Cardiac fibroblast (primary cell): ENCODE data around the gene NPY5R.

ENCODE experiments used
- DNase-seq, 2 donors: peaks; one replicate each; pipeline versions ENCODE4 v3.0.0 to v3.0.0-alpha.2; 2010; ENCODE audit warnings: low read depth in 2 of 2
- H3K4me3 ChIP-seq, 2 donors: replicated peaks in 1 of 2; 1 replicate in 1 of 2; 2 replicates in 1 of 2; pipeline ENCODE4 v1.5.1; 2011; ENCODE audit warnings: low read depth in 2 of 2, low read length in 2 of 2, mild to moderate bottlenecking in 2 of 2, moderate library complexity in 1 of 2
- TF ChIP-seq, protein P1 (sequence below): IDR thresholded peaks from one replicate; pipeline ENCODE4 v1.5.1; 2011; ENCODE audit warnings: low read depth, mild to moderate bottlenecking, low read length, inconsistent platforms

NPY5R gene

DNA sequence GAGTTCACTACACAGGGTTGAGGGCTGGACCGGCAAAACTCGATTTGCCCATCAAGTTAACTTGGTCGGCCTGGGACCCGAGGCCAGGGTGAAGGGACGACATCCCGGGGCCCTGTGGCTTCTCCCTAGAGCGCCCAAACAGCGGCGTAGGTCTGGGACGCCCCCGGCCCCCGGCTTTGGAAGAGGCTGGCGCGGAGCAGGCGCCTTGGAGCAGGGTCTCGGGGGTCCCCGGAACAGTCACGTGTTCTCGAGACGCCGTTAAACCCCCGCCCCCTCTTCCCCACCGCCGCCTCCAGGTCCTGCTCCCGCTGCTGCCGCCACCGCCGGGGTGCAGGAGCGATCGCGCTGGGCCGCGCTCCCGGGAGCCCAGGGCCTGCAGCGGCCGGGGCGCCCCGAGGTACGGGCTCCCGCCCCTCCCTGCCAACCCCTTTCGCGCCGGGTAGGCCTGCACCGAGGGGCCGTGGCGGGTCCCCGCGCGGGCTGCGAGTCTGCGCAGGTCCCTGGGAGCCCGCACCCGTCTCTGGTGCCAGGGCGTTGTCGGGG is at the start of gene NPY5R:
NPY5R (plus strand) TSS at position 289 of the 543 bp plus-strand sequence. CDS start 6,382 bp downstream, outside the sequence.
- TF ChIP-seq, protein P1, sequence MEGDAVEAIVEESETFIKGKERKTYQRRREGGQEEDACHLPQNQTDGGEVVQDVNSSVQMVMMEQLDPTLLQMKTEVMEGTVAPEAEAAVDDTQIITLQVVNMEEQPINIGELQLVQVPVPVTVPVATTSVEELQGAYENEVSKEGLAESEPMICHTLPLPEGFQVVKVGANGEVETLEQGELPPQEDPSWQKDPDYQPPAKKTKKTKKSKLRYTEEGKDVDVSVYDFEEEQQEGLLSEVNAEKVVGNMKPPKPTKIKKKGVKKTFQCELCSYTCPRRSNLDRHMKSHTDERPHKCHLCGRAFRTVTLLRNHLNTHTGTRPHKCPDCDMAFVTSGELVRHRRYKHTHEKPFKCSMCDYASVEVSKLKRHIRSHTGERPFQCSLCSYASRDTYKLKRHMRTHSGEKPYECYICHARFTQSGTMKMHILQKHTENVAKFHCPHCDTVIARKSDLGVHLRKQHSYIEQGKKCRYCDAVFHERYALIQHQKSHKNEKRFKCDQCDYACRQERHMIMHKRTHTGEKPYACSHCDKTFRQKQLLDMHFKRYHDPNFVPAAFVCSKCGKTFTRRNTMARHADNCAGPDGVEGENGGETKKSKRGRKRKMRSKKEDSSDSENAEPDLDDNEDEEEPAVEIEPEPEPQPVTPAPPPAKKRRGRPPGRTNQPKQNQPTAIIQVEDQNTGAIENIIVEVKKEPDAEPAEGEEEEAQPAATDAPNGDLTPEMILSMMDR: no peak
- no peak for DNase-seq
- H3K4me3 ChIP-seq: peak within 1 kb of the TSS in 1 of 2 donors; percentile 24

DNA sequence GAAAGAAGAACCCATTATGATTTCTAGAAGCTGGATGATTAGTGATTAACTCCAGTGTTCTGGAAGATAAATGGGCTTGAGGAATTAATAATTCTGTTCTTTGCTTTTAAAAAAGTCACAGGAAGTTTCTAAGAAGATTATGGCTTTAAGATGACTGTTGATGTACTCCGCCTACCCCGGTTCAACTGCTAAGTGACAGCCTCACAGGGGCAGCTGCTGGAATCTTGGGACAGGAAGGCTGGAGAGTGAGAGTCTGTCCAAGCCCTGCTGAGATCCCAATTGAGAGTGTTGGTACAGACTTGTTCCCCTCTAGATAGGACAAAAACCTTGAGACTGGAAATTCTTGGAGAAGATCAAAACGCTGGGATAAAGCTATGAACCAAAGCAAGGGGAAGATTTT is 48.6 kb upstream of the NPY5R start:
- TF ChIP-seq, protein P1: no peak
- no peak overlapping the region for H3K4me3 ChIP-seq
- DNase-seq: no peak

DNA sequence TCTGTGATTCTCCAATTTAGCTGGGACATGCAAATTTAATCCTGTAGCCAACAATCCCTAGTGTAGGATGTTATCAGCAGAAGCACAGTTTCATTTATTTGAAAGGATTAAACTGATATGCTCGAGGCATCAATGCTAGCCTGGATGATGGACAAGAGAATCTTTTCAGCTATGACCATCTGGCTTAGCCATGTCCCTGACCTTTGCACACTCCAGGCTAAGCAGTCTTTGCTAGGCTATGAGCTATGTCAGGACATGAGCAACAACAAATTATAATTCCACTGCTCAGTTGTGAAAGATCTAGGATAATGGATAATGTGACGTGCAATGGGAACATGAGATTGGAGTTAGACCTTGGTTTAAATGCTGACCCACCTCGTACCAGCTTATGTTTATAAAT is 43.2 kb upstream of the NPY5R start:
- no peak for DNase-seq
- TF ChIP-seq, protein P1: no peak

DNA sequence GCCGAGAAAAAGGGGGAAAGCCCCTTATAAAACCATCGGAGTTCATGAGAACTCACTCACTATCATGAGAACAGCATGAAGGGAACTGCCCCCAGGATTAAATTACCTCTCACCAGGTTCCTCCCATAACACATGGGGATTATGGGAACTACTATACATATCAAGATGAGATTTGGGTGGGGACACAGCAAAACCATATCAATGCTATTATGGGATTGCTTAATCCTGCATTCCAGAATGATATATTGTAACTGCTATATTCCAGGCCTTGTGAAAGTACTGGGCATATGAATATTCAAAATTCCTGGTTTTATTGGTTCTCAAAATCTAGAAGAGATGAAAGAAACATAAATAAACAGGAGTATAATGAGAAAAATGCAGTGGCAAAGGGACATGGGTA is 40.6 kb upstream of the NPY5R start:
- no peak for DNase-seq
- TF ChIP-seq, protein P1: no peak

More for the DNA sequence above, 43.2 kb upstream of the NPY5R start:
- H3K4me3 ChIP-seq: no peak overlapping the region

DNA sequence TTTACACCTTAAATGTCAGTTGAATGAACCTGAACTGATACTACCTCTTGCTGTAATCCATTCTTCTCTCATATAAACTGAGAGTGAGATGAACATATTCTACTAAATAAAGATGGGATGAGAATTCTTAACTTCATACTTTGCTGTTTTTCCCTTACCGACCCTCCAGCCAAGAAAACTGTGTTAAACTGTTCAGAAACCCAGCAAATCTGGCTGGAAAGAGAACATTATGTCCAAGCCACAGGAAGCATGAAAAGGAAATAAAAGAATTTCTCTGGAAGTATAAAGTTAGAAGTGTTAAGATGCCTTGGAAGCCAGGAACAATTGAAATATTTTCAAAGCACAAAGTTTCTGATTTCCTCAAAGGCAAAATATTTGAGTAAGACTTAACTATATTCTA is 34.2 kb upstream of the NPY5R start:
- H3K4me3 ChIP-seq: no peak overlapping the region
- TF ChIP-seq, protein P1: no peak
- no peak for DNase-seq

More for the DNA sequence above, 40.6 kb upstream of the NPY5R start:
- no peak overlapping the region for H3K4me3 ChIP-seq

DNA sequence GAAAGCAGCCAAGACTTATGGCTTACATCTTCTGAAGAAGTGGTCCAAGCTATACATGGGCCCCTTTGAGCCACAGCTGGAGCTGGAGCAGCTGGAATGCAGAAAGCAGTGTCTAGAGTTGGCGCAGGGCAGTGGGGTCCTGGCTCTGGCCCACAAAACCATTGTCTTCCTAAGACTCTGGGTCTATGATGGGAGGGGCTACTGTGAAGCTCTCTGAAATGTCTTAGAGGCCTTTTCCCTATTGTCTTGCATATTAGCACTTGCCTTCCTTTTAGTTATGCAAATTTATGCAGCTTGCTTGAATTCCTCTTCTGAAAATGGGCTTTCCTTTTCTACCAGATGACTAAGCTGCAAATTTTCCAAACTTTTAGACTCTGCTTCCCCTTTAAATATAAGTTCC is 26.6 kb upstream of the NPY5R start:
- DNase-seq: no peak
- H3K4me3 ChIP-seq: no peak overlapping the region
- TF ChIP-seq, protein P1: no peak
